NCI-H345 treated with DMSO at 0.1 percent for 48 hours (cell line): ENCODE measurements around the gene RASAL2.
"Not testable (repeated sequence)": the region's sequence is repeated elsewhere in the genome, so short reads cannot be mapped to it uniquely, and the experiment has no call there.

ENCODE experiments used
- DNase-seq: peaks from one replicate; lab custom pipeline; 2025; ENCODE audit not compliant: unreplicated experiment; lab: John Stamatoyannopoulos, UW

Gene RASAL2

DNA sequence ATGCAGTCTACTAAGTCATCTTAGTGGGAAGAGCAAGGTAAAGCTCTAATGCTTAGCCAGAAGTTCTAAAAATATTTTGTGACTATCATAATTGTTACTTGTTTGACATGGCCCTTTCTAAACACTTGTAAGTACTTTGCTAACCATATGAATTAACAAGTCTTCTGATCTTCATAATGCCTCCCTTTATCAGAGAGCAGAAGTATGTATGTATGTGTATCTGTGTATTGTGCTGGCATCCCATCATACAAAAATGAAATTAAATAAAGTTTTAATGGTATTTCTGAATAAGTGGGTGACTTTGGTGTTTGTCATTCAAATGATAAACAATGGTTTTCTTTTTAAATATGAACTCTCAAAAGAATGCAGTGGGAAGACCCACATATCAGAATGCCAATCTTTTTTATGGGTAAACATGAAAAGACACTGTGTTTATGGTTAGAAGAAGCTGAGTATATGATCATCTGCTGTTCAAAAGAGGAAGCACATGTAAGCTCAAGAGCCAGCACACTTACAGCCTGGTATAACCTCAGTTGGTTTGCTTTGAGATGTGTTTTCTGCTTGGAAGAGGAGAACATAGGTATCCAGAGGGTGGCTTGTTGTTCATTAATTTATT is 243.3 kb downstream of the RASAL2 start:
- no peak for DNase-seq

DNA sequence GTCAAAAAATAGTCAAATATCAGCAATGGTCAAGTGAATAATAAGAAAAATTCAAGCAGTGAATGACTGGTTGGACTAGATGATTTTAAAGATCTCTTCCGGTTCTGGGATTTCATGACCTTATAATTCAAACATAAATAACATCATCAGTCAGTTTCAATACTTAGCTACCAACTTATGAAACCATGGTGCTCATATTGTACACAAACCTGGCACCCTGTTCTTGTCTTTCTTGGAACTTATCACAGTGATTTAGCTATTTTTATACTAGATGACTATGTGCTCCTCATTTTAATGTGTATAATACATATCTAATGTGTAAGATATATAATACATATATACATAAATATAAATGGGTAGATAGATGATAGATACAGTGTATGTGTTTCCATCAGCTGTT is 245.9 kb downstream of the RASAL2 start:
- DNase-seq = no peak

DNA sequence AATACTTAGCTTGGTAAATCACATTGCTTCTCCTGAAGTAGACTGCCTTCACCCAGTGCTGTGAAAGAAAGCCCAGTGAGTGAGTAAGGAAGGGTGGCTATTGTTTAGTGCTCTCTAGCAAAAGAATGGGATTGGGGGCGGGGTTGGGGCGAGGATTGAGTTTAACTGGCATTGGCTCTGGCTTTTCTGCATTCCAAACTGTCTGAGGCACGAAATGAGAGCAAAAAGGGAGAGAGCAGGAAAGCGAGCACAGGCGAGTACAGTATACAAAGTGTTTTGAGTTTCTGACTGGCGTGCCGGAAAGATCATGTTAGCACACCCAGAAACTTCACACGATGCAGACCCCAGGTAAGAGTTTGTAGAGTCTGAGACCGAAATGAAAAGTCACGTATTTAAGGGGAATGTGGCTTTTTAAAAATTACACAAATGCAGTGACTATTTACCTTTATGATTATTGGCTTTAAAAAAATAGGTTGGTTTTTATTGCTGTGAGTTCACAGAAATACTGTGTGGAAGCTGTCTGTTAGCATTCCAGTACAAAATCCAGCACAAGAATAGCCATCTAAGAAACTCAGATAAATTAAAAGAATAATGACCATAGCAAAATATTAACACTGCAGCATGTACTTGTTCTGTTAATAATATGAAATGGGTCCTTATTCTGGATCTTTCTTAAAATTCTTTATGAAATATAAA is 247.5 kb downstream of the RASAL2 start:
- no peak for DNase-seq

DNA sequence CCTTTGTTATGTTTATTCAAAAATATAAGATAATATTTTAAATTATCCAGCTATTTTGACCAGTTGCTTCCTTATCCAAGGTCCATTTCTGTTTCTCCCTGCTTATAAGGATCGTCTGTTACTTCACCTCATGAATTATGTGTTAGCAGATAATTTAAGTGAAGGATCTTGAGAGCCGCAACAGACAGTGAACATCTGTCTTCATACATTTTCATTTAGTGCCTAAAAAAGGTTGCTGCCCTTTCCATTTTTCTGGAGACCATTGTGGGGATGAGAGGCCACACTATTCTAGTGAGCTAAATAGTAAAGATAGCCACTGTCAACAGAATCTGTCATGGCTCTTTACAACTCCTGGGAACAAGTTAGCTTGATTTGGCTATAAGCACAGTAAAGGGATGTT is 248.8 kb downstream of the RASAL2 start:
- DNase-seq = no peak

DNA sequence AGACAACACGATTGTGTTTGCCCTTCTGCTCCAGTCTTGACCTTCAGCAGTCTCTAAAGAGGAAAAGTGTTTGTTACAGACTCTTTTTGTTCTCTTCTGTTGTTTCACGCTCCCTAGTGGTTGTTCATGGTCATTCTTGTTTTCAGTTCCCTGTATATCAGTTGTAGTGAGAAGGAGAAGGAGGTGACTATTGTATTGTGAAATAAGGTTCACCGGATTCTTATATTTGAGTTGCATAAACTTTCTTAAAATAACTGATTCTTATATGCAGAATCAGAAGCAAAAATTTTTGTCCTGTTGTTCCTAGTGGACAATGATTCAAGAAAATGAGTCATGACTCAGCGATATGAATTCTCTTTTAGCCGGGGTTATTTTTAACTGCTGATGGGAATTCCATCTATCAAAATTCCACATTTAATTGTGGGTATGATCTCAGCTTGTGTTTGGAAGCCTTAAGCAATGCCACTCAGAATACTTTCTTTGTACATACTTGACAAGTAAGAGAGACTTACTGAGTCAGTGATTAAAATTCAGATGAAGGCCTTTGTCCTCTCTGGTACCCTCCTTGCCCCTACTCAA is 250.7 kb downstream of the RASAL2 start:
- DNase-seq = no peak

DNA sequence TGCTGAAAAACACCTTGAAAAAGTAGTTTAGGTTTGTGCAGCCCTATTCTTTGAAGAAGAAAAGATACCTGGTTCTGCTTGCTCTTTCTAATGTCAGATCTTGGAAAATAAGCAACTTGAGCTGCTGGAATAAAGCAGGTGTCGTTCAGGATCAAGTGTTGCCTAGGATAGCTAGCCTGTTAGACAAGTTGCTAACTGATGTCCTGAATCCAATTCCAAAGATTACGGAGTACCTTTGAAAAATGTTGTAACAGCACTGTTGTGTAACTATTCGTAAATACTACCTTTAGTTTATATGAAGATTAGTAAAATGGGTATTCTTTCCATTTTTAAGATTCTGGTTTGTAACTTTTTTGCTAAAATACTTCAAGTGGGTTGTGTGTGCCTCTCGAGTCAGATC is 251.3 kb downstream of the RASAL2 start:
- DNase-seq = no peak

DNA sequence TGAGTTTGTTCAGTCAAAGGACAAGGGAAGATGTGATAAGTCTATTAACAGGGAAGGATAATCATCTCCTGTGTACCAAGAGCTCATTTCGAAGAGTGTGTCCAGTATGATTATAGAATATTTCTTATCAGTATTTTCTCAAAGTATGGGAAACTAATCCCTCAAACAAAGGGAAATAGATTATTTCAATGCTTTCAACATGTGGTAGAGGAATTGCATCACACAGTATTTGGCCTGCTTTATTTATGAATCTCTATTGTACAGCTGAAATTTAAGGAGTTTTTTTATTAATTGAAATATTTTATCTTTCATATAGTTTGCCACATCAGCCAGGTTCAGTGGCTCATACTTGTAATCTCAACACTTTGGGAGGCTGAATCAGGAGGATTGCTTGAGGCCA is 251.9 kb downstream of the RASAL2 start:
- no peak for DNase-seq

DNA sequence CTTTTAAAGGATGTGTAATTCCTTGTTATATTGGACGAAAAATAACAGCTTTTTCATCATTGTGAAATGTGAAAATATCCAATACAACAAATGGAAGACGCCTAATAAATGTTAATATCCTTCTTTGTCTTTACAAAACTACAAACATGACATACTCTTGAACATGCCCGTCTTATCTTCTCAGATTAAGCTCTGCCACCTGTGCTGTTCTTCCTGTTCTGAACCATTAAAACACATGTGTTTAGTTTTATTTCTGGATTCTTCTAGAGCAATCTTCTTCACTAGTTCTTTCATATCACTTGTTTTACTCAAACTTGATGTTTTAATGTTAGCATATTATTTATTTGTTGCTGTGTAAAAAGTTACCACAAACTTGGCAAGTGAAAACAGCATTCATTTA is 255.9 kb downstream of the RASAL2 start:
- no peak for DNase-seq

DNA sequence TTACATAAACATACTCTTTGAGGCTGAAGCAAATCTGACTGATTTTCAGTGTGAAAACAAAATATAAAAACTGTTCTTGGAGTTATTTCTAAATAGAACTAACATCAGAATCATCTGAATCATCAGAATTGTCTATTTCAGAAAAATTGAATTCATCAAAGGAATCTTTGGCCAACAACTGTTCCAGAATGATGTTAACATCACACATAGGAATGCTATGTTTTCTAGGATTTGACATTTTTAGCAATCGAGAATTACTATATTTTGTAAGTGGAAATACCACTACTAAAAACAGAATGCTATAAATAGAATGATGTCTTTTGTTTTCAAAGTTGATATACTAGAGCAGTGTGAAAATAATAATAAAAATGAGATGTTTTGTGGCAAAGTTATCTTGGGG is 258.0 kb downstream of the RASAL2 start:
- DNase-seq = not testable (repeated sequence)

DNA sequence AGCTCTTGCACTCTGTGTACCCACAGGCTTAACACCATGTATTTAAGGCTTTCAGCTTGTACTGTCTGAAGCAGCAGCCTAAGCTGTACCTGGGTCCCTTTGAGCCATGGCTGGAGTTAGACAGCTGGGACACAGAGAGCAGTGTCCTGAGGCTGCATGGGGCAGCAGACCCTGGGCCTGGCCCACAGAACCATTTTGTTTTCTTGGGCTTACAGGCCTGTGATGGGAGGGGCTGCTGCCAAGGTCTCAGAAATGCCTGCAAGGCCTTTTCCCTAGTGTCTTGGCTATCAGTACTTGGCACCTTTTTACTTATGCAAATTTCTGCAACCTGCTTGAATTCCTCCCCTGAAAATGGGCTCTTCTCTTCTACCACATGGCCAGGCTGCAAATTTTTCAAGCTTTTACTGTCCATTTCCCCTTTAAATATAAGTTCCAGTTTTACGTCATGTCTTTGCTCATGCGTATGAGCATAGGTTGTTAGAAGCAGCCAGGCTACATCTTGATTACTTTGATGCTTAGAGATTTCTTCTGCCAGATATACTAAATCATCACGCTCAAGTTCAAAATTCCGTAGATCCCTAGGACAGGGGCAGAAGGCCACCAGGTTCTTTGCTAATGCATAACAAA is 259.0 kb downstream of the RASAL2 start:
- no peak for DNase-seq

DNA sequence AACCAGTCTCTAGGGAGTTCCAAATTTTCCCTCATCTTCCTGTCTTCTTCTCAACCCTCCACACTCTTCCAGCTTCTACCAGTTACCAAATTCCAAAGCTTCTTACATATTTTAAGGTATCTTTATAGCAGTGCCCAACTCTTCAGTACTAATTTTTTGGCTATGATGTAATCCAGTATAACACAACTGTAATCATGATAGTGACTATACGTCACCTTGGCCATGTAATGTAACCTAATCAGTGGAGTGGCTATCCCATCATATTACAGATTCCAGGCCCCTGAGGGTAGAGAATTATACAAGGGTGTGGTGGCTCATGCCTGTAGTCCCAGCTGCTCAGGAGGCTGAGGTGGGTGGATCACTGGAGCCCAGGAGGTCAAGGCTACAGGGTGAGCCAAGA is 259.6 kb downstream of the RASAL2 start:
- DNase-seq = no peak

DNA sequence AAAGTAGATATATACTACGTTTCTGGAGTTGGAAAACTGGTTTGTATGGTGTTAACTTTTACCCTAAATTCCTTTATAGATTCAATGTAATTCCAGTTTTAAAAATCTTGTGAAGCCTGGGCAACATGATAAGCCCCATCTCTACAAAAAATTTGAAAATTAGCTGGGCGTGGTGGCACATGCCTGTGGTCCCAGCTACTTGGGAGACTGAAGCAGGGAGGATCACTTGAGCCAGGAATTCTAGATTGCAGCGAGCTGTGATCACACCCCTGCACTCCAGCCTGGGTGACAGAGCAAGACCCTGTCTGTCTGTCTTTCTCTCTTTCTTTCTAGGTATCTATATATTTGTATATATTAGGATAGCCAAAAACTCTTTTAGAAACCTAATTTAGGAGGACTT is 260.9 kb downstream of the RASAL2 start:
- no peak for DNase-seq

DNA sequence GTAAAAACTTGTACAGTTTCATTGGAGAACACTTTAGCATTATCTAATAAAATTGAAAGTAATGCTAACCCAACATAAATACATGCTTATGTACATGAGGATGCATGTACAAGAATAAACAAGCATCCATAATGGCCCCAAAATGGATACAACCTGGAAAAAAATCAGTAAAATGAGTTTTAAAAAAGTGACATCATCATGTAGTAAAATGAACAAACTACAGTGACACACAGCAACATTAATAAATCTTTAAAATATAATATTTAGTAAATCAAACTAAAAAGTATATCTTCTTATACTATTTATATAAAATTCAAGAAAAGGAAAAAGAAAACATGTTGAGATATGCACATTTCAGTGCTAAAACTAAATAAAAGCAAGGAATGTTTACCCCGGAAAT is 262.4 kb downstream of the RASAL2 start:
- DNase-seq = no peak

DNA sequence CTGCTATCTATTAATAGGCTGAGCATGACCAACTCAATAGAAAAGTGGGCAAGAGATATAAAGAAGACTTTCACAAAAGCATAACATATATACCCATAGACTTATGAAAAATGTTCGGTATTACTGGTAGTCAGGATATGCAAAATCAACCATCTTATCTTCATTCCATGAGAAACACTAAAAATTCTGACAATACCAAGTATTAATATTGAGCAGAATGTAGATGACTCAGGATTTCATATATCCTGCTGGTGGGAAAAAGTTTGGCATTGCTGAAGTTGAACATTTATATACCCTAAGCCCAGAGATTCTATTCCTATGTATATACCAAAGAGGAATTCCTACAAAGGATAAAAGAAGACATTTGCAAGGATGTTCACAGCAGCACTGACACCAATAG is 264.6 kb downstream of the RASAL2 start:
- no peak for DNase-seq

DNA sequence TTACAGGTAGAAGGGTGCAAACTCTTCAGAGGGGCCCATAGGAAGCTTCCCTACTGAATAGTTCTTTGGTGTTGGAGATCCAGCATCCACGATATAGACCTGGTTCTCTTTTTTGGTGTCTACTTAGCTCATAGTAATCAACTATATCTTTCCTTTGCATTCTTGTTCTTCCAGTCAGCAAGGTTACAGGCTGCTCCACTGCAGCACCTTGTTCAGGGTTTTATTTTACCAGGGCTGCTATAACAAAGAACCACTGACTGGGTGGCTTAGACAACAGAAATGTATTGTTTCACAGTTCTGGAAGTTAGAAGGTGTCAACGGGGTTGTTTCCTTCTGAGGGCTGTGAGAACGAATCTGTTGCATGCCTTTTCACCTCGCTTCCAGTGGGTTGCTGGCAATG is 266.5 kb downstream of the RASAL2 start:
- DNase-seq = no peak

DNA sequence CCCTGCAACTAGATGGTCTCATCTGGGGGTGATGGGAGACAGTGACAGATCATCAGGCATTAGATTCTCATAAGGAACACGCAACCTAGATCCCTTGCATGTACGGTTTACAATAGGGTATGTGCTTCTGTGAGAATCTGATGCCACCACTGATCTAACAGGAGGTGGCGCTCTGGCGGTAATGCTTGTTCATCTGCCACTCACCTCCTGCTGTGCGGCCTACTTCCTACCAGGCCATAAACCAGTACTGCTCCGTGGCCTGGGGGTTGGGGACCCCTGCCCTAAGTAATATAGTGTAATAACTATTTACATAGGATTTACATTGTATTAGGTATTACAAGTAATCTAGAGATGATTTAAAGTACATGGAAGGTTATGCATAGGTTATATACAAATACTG is 267.9 kb downstream of the RASAL2 start:
- DNase-seq = no peak

DNA sequence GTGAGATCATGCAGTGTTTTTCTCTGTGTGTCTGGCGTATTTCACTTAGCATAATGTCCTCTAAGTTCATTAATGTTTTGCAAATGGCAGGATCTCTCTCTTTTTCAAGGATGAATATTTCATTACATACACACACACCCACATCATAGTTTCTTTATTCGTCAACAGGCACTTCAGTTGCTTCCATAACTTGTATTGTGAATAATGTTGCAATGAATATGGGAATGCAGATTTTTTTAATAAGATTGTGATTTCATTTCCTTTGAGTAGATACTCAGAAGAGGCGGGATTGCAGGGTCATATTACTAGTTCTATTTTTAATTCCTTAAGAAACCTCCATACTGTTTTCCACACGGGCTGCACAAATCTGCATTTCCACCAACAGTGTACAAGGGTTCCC is 268.8 kb downstream of the RASAL2 start:
- no peak for DNase-seq

DNA sequence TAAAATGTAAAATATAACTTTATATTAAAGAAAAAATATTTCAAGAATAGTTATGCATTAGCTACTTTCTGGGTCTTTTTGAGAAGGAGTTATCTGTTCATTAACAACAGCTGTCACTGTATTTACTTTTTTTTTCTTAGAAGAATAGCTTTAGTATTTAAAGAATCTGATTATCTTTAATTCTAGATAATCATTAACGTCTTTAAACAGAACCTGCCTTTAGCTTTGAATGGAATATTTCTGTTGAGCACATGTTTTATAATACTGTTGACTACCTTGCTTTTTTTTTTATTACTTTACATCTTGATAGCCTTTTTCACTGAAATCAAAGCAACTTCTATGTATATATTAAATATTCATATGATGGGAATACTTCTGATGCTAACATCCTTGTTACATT is 270.9 kb downstream of the RASAL2 start:
- DNase-seq = no peak

DNA sequence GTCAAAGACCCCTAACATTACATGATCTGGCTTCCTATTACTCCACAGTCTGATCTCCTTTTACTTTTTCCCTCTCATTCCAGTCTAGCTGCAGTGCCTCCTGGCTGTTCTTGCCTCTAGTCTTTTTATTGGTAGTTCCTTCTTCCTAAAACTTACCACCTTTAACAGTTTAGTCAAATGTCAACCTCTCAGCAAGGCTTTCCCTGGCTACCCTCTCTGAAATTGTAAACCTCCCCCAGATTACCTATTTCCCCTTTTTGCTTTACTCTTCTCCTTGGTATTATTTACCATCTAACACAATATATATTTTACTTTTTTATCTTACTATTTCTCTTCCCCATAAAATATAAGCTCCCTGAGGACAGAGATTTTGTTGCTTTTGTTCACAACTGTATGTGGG is 273.2 kb downstream of the RASAL2 start:
- no peak for DNase-seq

DNA sequence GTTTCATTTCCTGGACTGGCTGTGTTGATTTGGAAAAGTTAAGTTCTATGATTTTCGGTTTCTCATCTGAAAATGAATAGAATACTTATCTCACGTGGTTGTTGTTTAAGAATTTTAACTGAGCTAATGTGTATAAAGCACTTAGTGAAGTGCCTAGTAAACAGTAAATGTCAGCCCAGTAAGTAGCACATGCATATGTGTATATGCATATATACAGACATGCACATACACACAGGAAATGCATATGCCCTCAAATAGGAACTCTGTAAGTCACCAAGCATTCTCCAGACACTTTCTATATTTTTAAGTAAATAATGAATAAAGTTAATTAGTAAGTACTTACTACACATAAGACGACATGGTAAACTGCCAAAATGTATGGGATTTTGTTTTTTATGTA is 274.3 kb downstream of the RASAL2 start:
- no peak for DNase-seq

DNA sequence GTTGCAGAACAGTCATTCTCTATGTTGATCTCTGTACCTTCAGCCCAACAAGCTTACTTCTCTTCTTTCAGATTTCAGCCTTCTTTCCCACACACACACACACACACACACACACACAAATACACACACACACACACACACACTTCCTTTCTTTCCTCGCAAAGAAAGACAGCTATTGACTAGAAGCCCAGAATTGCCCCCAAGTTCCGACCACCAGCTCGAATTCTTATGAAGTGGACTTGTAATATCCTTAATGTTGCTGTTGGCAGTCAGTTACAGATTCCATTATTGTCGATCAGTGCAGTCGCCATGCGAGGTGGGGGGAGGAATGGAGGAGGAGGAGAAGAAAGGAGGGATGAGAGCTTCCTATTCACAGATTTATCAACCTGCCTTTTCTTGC is 277.3 kb downstream of the RASAL2 start:
- DNase-seq = no peak

DNA sequence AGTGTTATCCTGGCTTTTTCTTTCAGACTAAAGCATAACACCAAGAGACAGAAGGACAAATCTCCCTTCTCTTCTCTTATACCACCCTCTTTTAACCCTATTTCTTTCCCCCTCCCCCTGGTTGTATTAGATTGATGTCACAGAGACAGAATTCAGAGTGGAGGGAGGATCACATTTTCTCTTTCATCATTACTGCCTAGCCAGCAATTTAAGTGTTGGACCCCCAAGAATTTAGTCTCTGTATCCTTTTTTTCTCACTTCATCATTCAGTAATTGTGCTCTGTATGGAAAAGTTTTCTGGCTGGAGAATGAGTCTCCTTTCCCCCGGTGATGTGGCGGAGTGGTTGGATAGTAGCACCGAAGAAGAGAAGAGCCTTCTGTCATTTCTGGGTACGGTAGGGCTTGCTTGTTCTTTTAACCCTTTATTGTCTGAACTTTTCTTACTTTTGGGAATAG is 278.1 kb downstream of the RASAL2 start:
- no peak for DNase-seq
